ENCODE results near the gene GABBR2.
"Not testable (repeated sequence)": the region's sequence is repeated elsewhere in the genome, so short reads cannot be mapped to it uniquely, and the experiment has no call there.

Gene GABBR2

GRCh38 chr9:98465799-98466198 lies 242.9 kb downstream of the GABBR2 start:
- DNase-seq = no peak

GRCh38 chr9:98464156-98464690 lies 244.5 kb downstream of the GABBR2 start:
- DNase-seq = not testable (repeated sequence)

GRCh38 chr9:98462310-98462709 lies 246.4 kb downstream of the GABBR2 start:
- DNase-seq = no peak

GRCh38 chr9:98460704-98461103 lies 248.0 kb downstream of the GABBR2 start:
- no peak for DNase-seq

GRCh38 chr9:98457726-98458370 lies 250.9 kb downstream of the GABBR2 start:
- DNase-seq = no peak

GRCh38 chr9:98456156-98456613 lies 252.6 kb downstream of the GABBR2 start:
- DNase-seq = no peak

GRCh38 chr9:98455256-98456155 lies 253.2 kb downstream of the GABBR2 start:
- no peak for DNase-seq

GRCh38 chr9:98453589-98454311 lies 255.0 kb downstream of the GABBR2 start:
- no peak for DNase-seq

- no peak for DNase-seq
These were observed 257.2 kb downstream of the GABBR2 start for GRCh38 chr9:98451576-98451975.

GRCh38 chr9:98450496-98450895 lies 258.2 kb downstream of the GABBR2 start:
- DNase-seq = no peak

- no peak for DNase-seq
These were observed 258.9 kb downstream of the GABBR2 start for GRCh38 chr9:98449871-98450270.

GRCh38 chr9:98445576-98445975 lies 263.2 kb downstream of the GABBR2 start:
- DNase-seq = no peak

- DNase-seq = no peak
These were observed 264.1 kb downstream of the GABBR2 start for GRCh38 chr9:98444601-98445000.

- no peak for DNase-seq
These were observed 266.2 kb downstream of the GABBR2 start for GRCh38 chr9:98442541-98442940.

GRCh38 chr9:98442114-98442513 lies 266.6 kb downstream of the GABBR2 start:
- DNase-seq = no peak

- no peak for DNase-seq
These were observed 270.1 kb downstream of the GABBR2 start for GRCh38 chr9:98438666-98439065.

- DNase-seq = no peak
These were observed 271.2 kb downstream of the GABBR2 start for GRCh38 chr9:98437458-98438034.

GRCh38 chr9:98432960-98433359 lies 275.8 kb downstream of the GABBR2 start:
- no peak for DNase-seq

GRCh38 chr9:98432134-98432533 lies 276.6 kb downstream of the GABBR2 start:
- DNase-seq = no peak

- DNase-seq = no peak
These were observed 278.0 kb downstream of the GABBR2 start for GRCh38 chr9:98430535-98431292.

GRCh38 chr9:98429613-98430012 lies 279.1 kb downstream of the GABBR2 start:
- DNase-seq = no peak

- no peak for DNase-seq
These were observed 280.3 kb downstream of the GABBR2 start for GRCh38 chr9:98428454-98428853.

All from NCI-H446 treated with DMSO at 0.1 percent for 48 hours (cell line).